OCI-LY3 (cell line): ENCODE measurements around the gene CDK15.

ENCODE experiments used
- H2AFZ ChIP-seq: fragments of 200-600, 300-600 bp; shearing (Covaris generic); 2 replicates; pipeline ENCODE4 v1.6.0; 2014; ENCODE audit warnings: antibody characterized with exemption, low read depth, low read length
- H3K27ac ChIP-seq: fragments of 200-600, 300-600 bp; sonication (generic); 2 replicates; pipeline ENCODE4 v1.5.1; 2014; ENCODE audit warnings: mild to moderate bottlenecking, low read length, moderate library complexity, mixed read lengths
- H3K27me3 ChIP-seq: fragments of 200-600, 300-600 bp; sonication (generic); 2 replicates; pipeline ENCODE4 v1.6.1; 2014; ENCODE audit warnings: low read depth, low read length, mixed read lengths
- H3K36me3 ChIP-seq: fragments of 200-600, 300-600 bp; sonication (generic); replicated peaks from 2 replicates; pipeline ENCODE3; 2014; ENCODE audit warnings: low read depth, low read length, mixed read lengths
- H3K4me1 ChIP-seq: fragments of 300-600, 200-600 bp; sonication (generic); 2 replicates; pipeline ENCODE4 v1.6.1; 2014; ENCODE audit warnings: low read length, mixed read lengths
- H3K4me2 ChIP-seq: fragments of 200-600, 300-600 bp; sonication (generic); 2 replicates; pipeline ENCODE4 v1.6.1; 2014; ENCODE audit warnings: low read length, mixed read lengths
- H3K4me3 ChIP-seq: fragments of 300-600, 200-600 bp; sonication (generic); 2 replicates; pipeline ENCODE4 v1.5.1; 2014; ENCODE audit warnings: antibody characterized with exemption, mild to moderate bottlenecking, low read length, moderate library complexity
- H3K79me2 ChIP-seq: fragments of 300-600, 200-600 bp; shearing (Covaris generic); 2 replicates; pipeline ENCODE4 v1.6.1; 2014; ENCODE audit warnings: mild to moderate bottlenecking, low read length, mixed read lengths
- H3K9ac ChIP-seq: fragments of 300-600, 200-600 bp; shearing (Covaris generic); 2 replicates; pipeline ENCODE4 v1.6.0; 2014; ENCODE audit warnings: mild to moderate bottlenecking, low read length, moderate library complexity
- H3K9me3 ChIP-seq: fragments of 200-600, 300-600 bp; shearing (Covaris generic); 2 replicates; pipeline ENCODE4 v1.6.1; 2014; ENCODE audit warnings: low read length, mixed read lengths; ENCODE audit not compliant: insufficient read depth
- H4K20me1 ChIP-seq: fragments of 200-600, 300-600 bp; sonication (generic); 2 replicates; pipeline ENCODE4 v1.6.1; 2016; ENCODE audit warnings: low read length, mixed read lengths; ENCODE audit not compliant: insufficient read depth
- CTCF ChIP-seq: fragments of 200-600, 300-600 bp; sonication (generic); IDR thresholded peaks from 2 replicates; pipeline ENCODE4 v1.5.1; 2014; ENCODE audit warnings: antibody characterized with exemption, low read length, low read depth
- EZH2phosphoT487 ChIP-seq: fragments of 200-600 bp; shearing (Covaris generic); IDR thresholded peaks from 2 replicates; pipeline ENCODE4 v1.6.1; 2018; ENCODE audit warnings: antibody characterized with exemption, mixed run types, low read depth

Gene CDK15

DNA sequence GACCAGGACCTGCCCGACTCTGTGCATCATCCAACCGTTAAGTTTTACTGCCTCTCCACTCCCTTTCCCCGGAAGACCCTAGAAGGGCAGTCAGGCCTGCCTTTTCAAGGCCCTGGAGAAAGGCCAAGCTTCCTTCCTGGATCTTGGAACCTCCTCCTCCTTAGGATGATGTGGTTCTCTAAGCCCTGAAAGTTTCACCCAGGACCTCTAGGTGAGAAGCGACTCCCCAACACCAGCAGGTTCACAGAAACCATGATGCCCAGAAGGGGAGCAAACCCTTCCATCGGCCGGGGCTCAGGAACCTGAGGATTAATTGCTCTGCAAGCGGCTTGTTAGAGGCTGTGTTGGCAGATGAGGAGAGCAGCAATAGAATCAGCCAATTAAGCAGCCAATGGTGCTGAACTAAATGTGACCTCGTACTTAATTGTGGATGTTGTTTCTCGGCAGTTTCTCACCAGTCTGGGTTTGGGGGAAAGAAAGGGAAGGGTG lies 133.2 kb downstream of the CDK15 start:
- TF ChIP-seq CTCF = no peak
- TF ChIP-seq EZH2phosphoT487 = no peak
- no peak overlapping the region for H3K4me2 ChIP-seq
- no peaks in the 10 kb centered on the region for H4K20me1 ChIP-seq
- no peak overlapping the region for H2AFZ ChIP-seq
- no peaks in the 10 kb centered on the region for H3K27me3 ChIP-seq
- H3K4me3 ChIP-seq = no peak overlapping the region
- H3K4me1 ChIP-seq = no peaks in the 10 kb centered on the region
- no peak overlapping the region for H3K9ac ChIP-seq
- no peak overlapping the region for H3K27ac ChIP-seq
- H3K79me2 ChIP-seq = no peaks in the 10 kb centered on the region
- no peaks in the 10 kb centered on the region for H3K36me3 ChIP-seq
- H3K9me3 ChIP-seq = no peaks in the 10 kb centered on the region

- no peak overlapping the region for H2AFZ ChIP-seq
- TF ChIP-seq EZH2phosphoT487 (no peak), CTCF (no peak)
- H3K9ac ChIP-seq = no peak overlapping the region
- peaks cover 6% of the 10 kb centered on the region; the same call in 1 of the 2 replicates for H3K27me3 ChIP-seq
- H3K4me2 ChIP-seq = no peak overlapping the region
- H3K36me3 ChIP-seq = no peaks in the 10 kb centered on the region
- no peaks in the 10 kb centered on the region for H4K20me1 ChIP-seq
- no peak overlapping the region for H3K27ac ChIP-seq
- H3K4me1 ChIP-seq = no peaks in the 10 kb centered on the region
- no peaks in the 10 kb centered on the region for H3K79me2 ChIP-seq
- no peak overlapping the region for H3K4me3 ChIP-seq
- no peaks in the 10 kb centered on the region for H3K9me3 ChIP-seq
Measured at GRCh38 chr2:201942531-201942930, 136.2 kb downstream of the CDK15 start.
